ENCODE results near the gene HDAC9. TPM values are rescaled to one million over a fixed set of nuclear protein-coding genes. Genes with fewer than 3 reads are reported as not detected.

HDAC9 gene
- total RNA-seq, 1 experiment from 2014 or later, result 4.3 TPM

DNA sequence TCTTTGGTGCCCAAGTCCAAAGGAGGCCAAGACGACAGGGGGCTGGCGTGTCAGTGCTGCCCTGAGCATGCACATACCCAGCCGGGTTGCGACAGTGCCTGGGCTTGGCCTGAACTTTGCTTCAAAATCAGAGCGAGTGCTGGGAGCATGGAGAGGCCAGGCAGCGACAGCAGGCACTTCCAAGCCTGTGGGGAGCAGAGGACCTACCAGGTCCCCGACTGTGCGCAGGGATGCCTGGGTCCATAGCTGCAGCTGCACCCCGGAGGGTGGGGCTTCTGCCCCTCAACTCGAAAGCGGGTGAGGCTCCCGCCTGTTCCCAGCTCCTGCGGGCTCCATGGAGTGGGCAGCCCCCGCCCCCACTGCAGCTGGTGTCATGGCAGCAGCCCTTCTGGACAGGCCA, 79.1 kb downstream of the HDAC9 start (continued):
- TF ChIP-seq, protein P1, sequence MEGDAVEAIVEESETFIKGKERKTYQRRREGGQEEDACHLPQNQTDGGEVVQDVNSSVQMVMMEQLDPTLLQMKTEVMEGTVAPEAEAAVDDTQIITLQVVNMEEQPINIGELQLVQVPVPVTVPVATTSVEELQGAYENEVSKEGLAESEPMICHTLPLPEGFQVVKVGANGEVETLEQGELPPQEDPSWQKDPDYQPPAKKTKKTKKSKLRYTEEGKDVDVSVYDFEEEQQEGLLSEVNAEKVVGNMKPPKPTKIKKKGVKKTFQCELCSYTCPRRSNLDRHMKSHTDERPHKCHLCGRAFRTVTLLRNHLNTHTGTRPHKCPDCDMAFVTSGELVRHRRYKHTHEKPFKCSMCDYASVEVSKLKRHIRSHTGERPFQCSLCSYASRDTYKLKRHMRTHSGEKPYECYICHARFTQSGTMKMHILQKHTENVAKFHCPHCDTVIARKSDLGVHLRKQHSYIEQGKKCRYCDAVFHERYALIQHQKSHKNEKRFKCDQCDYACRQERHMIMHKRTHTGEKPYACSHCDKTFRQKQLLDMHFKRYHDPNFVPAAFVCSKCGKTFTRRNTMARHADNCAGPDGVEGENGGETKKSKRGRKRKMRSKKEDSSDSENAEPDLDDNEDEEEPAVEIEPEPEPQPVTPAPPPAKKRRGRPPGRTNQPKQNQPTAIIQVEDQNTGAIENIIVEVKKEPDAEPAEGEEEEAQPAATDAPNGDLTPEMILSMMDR (IDR thresholded peaks at IDR 0.05 in 2 of 3, conservative IDR thresholded peaks at IDR 0.05 in 1 of 3; ENCODE audit: borderline replicate concordance in 1 of 3, insufficient read depth in 1 of 3, low read depth in 2 of 3, low read length in 2 of 3), result no peak
- TF ChIP-seq FOSL1 (IDR thresholded peaks at IDR 0.05; ENCODE audit: low read depth) (no peak), MAX (IDR thresholded peaks at IDR 0.05) (no peak)

DNA sequence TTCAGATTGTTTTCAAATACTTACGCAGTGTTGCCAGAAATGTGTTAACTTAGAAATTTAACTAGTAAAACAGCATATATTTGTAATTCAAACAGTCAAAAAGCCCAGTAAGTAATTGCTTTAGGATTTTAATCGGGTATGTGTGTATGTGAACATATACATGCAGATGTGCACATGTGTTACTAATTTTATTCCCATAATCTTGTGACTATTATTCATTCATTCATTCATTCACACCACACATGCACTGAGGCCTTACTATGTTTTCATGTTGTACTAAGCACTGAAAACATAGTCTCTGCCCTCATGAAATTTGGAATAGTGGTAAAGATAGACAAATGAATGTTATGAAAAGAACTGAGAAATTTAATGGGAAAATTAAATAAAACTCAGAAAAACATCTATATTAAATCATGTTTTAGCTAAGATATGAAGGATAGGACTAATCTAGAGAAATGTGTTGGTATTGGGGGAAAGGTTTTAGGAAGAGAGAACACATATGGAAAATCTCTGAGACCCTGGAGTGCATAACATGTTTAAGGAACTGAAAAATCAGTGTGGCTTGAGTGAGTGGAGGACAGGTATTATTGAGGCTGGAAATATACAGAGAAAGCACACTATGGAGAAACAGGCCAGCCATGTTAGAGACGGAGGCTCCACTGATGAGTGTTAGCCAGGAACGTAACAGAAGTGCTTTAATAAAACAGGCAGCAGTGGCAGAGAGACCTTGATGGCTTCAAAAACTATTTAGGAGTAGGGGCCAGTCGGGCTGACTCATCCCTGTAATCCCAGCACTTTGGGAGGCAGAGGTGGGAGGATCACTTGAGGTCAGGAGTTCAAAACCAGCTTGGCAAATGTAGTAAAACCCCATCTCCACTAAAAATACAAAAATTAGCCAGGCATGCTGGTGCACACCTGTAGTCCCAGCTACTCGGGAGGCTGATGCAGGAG, 80.3 kb downstream of the HDAC9 start:
- no peak overlapping the region for H3K4me3 ChIP-seq (replicated peaks in 1 of 2; ENCODE audit: low read depth in 1 of 2, low read length in 2 of 2)
- no peak for ATAC-seq
- H4K20me1 ChIP-seq (ENCODE audit: insufficient read depth), result no peaks in the 10 kb centered on the region
- no peak overlapping the region for H3K27ac ChIP-seq (ENCODE audit: low read depth, low read length)
- H3K9me3 ChIP-seq (ENCODE audit: control insufficient read depth in 1 of 2, insufficient read depth in 1 of 2, low read depth in 1 of 2, low read length in 2 of 2), result no peaks in the 10 kb centered on the region
- no peak for DNase-seq (ENCODE audit: low read depth, low spot score)
- intact Hi-C loops (cut with micrococcal nuclease), result no loop called here
- H3K27me3 ChIP-seq (ENCODE audit: insufficient read depth, low read length), result no peaks in the 10 kb centered on the region
- H3K9me2 ChIP-seq (ENCODE audit: insufficient read depth), result no peaks in the 10 kb centered on the region
- no peak overlapping the region for H3K4me2 ChIP-seq (ENCODE audit: low read length)
- ChIA-PET RAD21 (ENCODE audit: low non-redundant PET in 1 of 2, low total read pairs in 2 of 2, uncharacterized antibody in 2 of 2, unreplicated experiment in 2 of 2) (no interaction called here), POLR2A (no interaction called here), CTCF (interaction anchor here (1.2 kb wide), 1 partner anchor 223 kb away, joined by 3 read pairs; no protein-coding TSS in a partner anchor)
- no TSS peak for BruUV-seq (replicated peaks)
- H3K4me1 ChIP-seq (ENCODE audit: control insufficient read depth in 1 of 2, insufficient read depth in 2 of 2, low read length in 2 of 2), result peaks cover 3 to 4% of the 10 kb centered on the region in 2 experiments; a peak in 3 of 4 replicates
- H3K79me2 ChIP-seq (ENCODE audit: insufficient read depth, low read length), result no peaks in the 10 kb centered on the region
- no peaks in the 10 kb centered on the region for H3K36me3 ChIP-seq (ENCODE audit: control insufficient read depth in 1 of 2, insufficient read depth in 2 of 2, low read length in 2 of 2)
- no peak for TF ChIP-seq POLR2AphosphoS5 (IDR thresholded peaks at IDR 0.05; ENCODE audit: low read depth, low read length)
- no peak for TF ChIP-seq REST (IDR thresholded peaks at IDR 0.05; ENCODE audit: low read depth)
- TF ChIP-seq FOSL1 (IDR thresholded peaks at IDR 0.05; ENCODE audit: low read depth), result no peak
- no peak for TF ChIP-seq EZH2phosphoT487 (IDR thresholded peaks at IDR 0.05; ENCODE audit: borderline replicate concordance)
- TF ChIP-seq SIN3A (IDR thresholded peaks at IDR 0.05; ENCODE audit: low read depth), result no peak
- no peak overlapping the region for H2AFZ ChIP-seq (ENCODE audit: low read depth, low read length, poor library complexity, severe bottlenecking)
- H3K9ac ChIP-seq (ENCODE audit: low read length), result no peak overlapping the region
